ENCODE results near the gene TNIK. TPM values are rescaled to one million over a fixed set of nuclear protein-coding genes. Genes with fewer than 3 reads are reported as not detected.

The TNIK gene
- total RNA-seq, 6 experiments from 2014 or later: 10.6 to 17.2 (median 11.8) TPM

- Mint-ChIP-seq H3K4me1 (ENCODE audit: low read depth) (peaks cover 13% of the 10 kb centered on the region; the same call in 1 of the 2 replicates), H3K27ac (no peak overlapping the region), H3K27me3 (ENCODE audit: insufficient read depth) (no peaks in the 10 kb centered on the region; the same call in none of the 2 replicates), H3K4me3 (no peak overlapping the region), H3K9me3 (no peaks in the 10 kb centered on the region), H3K36me3 (ENCODE audit: low read depth) (peaks cover 7% of the 10 kb centered on the region)
- no peak for TF ChIP-seq CTCF (IDR thresholded peaks at IDR 0.05)
- DNase-seq: no peak
Observed at GRCh38 chr3:171234298-171235010, 225.8 kb downstream of the TNIK start.

GRCh38 chr3:171231361-171231760 is 228.8 kb downstream of the TNIK start:
- H3K27ac Mint-ChIP-seq: no peak overlapping the region
- H3K4me1 Mint-ChIP-seq (ENCODE audit: low read depth): peaks cover 13% of the 10 kb centered on the region; the same call in 1 of the 2 replicates
- no peaks in the 10 kb centered on the region; the same call in none of the 2 replicates for H3K27me3 Mint-ChIP-seq (ENCODE audit: insufficient read depth)
- H3K4me3 Mint-ChIP-seq: no peak overlapping the region
- H3K36me3 Mint-ChIP-seq (ENCODE audit: low read depth): peaks cover 8% of the 10 kb centered on the region
- no peak for TF ChIP-seq CTCF (IDR thresholded peaks at IDR 0.05)
- H3K9me3 Mint-ChIP-seq: no peaks in the 10 kb centered on the region
- DNase-seq: no peak

GRCh38 chr3:171230865-171231264 is 229.3 kb downstream of the TNIK start:
- no peaks in the 10 kb centered on the region; the same call in none of the 2 replicates for H3K27me3 Mint-ChIP-seq (ENCODE audit: insufficient read depth)
- TF ChIP-seq CTCF (IDR thresholded peaks at IDR 0.05): no peak
- H3K36me3 Mint-ChIP-seq (ENCODE audit: low read depth): peaks cover 13% of the 10 kb centered on the region
- no peak overlapping the region for H3K4me3 Mint-ChIP-seq
- peaks cover 13% of the 10 kb centered on the region; the same call in 1 of the 2 replicates for H3K4me1 Mint-ChIP-seq (ENCODE audit: low read depth)
- H3K27ac Mint-ChIP-seq: no peak overlapping the region; the same call in 1 of the 2 replicates
- DNase-seq: no peak
- no peaks in the 10 kb centered on the region for H3K9me3 Mint-ChIP-seq

- Mint-ChIP-seq H3K4me1 (ENCODE audit: low read depth) (peaks cover 18% of the 10 kb centered on the region; the same call in 1 of the 2 replicates), H3K9me3 (no peaks in the 10 kb centered on the region), H3K36me3 (ENCODE audit: low read depth) (peaks cover 15% of the 10 kb centered on the region), H3K4me3 (no peak overlapping the region), H3K27ac (no peak overlapping the region), H3K27me3 (ENCODE audit: insufficient read depth) (no peaks in the 10 kb centered on the region; the same call in none of the 2 replicates)
- no peak for DNase-seq
- TF ChIP-seq CTCF (IDR thresholded peaks at IDR 0.05): no peak
Observed at GRCh38 chr3:171229173-171229572, 231.0 kb downstream of the TNIK start.

- no peaks in the 10 kb centered on the region; the same call in 1 of the 2 replicates for H3K27me3 Mint-ChIP-seq (ENCODE audit: insufficient read depth)
- no peak for TF ChIP-seq CTCF (IDR thresholded peaks at IDR 0.05)
Observed at GRCh38 chr3:171228240-171228639, 232.0 kb downstream of the TNIK start.

More at GRCh38 chr3:171228240-171228639, 232.0 kb downstream of the TNIK start:
- Mint-ChIP-seq H3K27ac (no peak overlapping the region), H3K4me3 (no peak overlapping the region), H3K9me3 (no peaks in the 10 kb centered on the region), H3K36me3 (ENCODE audit: low read depth) (peaks cover 12% of the 10 kb centered on the region), H3K4me1 (ENCODE audit: low read depth) (peaks cover 17% of the 10 kb centered on the region; the same call in 1 of the 2 replicates)
- no peak for DNase-seq

All from HFFc6 (cell line).